NCI-H2107 treated with DMSO at 0.1 percent for 48 hours (cell line): ENCODE measurements around the gene ERC2.

ENCODE experiments used
- DNase-seq: peaks from one replicate; lab custom pipeline; 2025; ENCODE audit not compliant: unreplicated experiment; lab: John Stamatoyannopoulos, UW

ERC2 gene

DNA sequence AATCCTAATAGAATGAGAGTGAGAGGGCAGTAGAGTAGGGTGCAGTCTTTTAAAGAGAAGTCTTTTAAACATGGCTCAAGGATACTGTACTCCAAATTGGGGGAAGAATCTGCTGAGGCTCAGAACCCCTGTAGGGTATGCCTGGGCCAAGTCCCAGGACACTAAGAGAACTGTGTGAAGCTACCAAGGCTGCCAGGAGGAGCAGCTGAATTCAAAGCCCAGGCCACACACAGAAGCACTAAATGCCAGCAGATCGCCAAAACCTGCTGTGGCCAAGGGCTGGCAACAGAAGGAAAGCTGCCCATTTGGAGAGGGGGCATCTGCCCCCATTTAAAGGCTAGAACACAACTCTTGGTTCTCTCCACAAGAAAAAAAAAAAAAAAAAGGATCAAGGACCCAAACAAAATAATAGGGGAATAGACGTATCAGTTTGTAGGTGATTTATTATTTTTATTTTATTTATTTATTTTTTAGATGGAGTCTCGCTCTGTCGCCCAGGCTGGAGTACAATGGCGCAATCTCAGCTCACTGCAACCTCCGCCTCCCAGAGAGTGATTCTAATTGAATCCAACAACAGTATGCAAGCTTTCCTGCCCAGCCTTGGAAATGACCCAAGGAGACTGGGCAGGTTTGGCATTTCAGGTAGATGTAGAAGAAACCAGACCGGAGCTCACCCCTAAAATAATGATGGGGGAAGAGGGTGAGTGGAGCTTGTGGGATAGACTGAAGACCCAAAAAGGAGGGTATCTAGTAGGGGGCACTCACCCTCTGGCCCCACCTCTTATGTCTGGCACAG lies 702.2 kb downstream of the ERC2 start:
- no peak for DNase-seq

DNA sequence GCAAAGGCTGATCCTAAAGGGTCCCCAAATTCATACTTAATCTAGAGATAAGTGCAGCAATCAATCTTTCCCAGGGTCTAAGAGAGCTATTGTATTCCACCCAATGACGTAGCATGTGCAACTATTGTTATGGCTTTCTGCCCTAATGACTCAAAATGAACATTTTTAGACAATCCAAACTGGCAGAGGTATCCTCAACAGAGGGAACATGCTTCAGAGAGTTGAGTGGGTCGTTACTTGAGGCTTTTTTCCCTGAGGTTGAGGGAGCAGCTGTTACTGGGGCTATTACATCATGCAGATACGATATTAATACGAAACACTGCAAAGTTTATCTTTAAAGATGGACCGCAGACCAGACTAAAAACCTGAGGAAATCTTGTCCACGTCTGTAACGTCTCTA lies 702.9 kb downstream of the ERC2 start:
- no peak for DNase-seq

DNA sequence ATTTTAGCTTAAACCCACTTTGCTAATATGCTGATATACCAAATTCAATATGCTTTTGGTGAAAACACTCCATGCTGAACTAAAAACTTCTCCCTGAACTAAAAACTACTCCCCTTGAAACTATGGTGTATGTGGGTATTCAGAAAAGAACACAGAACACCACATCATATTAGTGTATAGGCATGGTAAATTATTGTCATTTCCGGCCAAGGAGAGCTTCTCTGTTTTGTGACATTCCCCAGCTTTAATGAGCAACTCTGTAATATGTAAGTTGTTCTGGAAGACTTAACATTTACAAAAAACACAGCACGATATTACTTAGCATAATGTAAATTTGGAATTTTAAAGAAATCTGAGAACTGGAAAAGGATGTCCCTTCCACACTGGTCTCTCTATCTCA lies 711.3 kb downstream of the ERC2 start:
- no peak for DNase-seq

DNA sequence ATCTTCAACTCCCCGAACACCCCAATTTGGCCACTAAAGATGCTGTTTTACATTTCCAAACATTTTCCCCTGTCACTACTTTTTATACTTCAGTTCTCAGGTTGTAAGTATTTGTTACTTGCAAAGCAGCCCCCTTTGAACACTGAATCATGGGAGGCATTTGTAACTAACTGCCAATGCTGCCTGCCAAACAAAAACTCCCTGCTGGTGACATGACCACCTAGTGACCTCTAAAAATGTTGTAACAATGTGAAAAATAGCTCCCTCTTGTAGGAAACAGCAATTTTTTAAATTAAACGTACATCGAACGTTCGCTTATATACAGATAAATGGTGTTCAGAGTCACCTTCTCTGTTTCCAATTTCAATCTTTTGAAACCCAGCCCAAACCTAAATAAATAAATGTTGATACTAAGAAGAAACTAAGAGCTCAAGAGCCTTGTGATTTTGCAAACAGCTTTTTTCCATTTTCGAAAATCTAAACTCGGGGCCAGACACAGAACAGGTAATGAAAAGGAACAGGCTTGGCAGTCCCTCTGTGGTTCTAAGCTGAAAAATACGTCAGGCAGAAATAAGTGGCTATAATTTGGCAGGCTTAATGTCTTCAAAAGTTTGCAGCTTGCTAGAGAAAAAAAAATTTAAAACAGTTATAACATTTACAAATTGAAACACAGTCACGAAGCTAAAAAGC lies 712.6 kb downstream of the ERC2 start:
- DNase-seq, result no peak

DNA sequence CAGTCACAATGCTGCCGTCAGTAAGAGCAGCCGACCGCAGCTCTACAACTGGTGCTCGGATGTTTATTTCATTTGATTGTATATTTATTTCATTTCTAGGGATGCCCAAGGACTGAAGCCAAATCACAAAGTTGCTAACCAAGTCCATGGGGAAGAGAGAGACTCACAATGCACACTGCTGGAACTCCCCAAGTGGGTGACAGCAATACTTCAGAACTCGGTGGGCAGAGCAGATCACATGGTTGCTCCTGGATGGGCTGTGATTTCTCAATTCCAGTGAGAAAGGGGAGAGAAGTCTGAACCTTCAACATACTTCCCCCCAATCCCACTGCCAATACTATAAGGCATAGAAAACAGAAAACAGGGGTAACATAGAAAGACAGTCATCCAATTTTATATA lies 715.4 kb downstream of the ERC2 start:
- no peak for DNase-seq

DNA sequence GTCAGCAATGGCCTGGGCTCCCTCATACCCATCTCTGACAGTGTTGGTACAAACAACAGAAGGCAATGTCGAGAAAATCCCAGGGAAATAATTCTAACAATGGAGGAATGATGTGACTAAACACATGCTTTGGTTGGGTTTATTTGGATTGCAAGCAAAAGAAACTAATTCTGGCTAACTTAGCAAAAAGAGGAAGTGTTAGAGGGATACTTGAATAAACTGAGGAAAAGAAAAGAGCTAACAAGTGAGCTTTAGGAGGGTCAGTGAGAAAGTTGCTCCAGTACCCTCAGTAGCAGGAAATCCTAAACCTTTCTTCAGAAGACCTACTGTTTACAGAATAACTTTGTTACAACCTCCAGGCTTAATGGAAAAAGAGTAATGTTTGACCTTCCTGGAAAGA lies 716.5 kb downstream of the ERC2 start:
- DNase-seq, result no peak

DNA sequence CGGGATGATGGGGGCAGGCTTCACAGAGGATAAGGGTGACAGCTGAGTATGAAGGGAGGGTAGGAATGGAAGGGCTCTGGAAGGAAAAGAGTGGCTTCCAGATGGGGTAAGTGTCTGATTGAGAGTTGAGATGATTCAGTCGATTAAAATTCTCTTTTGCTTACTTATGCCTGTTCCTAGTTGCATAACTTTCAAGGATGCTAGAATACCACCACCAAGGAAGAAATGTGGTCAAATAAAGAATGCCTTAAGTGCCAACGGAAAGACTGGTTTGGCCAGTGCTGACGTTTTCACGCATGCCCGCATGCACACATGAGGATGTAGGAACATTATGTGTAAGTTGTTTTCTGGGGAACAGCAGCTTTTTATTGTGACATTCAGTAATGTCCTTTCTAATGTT lies 717.7 kb downstream of the ERC2 start:
- DNase-seq, result no peak

DNA sequence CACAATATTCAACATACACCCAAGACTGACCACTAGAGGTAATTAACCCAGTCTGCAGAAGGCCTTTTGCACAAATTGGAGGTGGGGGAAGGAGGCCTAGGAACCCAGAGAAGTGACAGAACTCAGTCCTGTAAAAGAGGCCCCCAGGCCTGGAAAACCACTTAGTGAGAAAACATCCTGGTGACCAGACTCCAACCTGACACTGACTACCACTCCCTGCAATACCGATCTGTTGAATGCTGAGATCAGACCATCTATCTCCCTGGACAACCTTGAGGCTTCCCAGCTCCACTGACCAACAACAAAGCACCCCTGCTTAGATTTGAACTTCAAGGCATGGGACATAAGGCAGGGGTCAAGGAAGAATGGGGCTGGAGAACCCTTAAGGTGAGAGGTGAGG lies 719.2 kb downstream of the ERC2 start:
- DNase-seq, result no peak

DNA sequence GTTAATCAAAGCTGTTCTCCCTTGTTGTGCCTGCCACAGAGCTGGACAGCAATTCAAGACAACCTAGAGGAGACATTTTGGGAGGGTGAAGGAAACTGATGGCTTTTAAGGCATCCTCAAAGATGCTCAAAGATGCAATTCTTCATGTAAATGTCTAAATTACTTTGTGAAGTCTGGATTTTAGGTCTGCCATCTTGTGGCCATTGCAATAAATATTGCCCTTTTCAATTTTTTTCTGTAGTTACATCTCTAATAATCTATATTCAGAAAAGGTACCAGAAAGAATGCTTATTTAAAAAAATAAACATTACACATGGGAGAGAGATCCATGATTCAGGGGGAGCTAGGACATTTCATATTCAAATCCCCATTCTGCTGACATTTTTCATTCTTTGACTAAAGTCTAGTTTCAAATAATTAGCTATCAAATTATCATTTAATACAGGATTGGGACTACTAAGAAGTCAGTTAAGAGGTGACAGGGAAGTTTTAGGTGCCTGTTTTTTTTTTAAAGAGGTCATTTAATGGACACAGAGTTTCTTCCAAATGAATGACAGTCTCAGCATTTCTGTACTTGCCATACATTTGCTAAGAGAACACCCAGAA lies 721.4 kb downstream of the ERC2 start:
- DNase-seq, result no peak

DNA sequence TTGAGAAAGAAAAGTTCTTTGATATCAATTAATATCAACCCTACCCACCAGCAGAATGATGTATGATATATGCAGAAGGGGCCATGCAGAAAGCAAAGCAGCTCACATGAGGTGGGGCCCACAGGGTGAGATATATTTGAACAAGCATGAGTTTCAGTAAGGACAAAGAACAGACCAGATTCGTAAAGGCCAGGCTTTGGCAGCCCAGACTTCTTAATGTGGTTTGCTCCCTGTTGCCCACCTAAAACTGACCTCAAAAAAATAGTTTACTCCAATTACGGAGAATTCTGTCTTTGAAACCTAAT lies 725.5 kb downstream of the ERC2 start:
- DNase-seq, result no peak

DNA sequence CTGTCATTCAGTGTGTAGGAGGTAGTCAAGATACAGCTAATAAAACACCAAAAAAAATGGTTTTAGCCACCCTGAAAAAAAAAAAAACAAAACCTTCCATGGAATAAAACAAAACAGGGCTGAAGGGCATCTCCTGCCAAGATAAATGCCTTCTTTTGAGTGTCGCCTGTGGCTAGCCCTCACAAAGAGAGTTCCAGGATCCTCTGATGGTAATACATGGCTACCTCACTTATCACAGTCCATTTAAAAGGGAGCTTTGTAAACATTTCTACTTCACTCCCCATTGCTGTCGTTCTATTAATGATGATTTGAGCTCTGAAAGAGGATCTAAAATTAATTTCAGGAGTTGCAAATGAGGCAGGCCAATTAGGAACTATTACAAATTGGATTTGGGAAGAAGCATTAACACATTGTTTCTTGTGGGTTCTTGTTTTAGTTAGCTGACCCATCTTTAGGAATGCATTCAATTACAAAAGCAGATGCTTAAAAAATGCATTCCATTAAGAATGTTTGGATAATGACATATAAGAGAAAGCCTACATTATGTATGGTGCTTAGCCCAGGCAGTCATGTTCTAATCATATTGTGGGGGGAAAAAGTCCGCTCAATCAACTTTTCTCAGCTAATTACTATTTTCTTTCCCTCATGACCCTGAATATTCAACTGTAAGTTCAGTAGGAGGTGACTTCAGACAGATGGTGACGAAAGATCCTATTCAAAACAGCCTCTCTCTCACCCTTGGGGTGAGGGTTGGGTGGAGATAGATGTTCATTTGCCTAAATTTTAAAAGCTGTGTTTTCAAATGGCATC lies 726.0 kb downstream of the ERC2 start:
- DNase-seq, result no peak

DNA sequence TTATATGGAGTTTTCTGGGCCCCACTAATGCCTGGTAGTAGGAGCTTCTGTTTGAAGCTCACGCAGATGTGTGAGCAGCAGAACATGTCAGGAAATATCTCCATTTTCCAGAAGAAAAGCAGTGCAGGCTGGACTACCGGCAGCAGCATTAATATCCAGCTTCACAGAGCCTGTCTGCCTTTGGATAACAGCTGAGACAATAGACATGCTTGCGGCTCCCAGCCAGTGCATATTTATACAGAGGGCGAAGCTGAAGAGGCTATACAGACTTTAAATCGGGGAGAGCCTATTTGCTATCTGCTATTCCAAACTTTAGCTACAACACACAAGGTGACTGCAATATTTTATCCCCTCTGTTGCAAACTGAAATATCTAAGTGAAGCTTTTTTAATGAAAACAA lies 731.1 kb downstream of the ERC2 start:
- DNase-seq, result no peak

DNA sequence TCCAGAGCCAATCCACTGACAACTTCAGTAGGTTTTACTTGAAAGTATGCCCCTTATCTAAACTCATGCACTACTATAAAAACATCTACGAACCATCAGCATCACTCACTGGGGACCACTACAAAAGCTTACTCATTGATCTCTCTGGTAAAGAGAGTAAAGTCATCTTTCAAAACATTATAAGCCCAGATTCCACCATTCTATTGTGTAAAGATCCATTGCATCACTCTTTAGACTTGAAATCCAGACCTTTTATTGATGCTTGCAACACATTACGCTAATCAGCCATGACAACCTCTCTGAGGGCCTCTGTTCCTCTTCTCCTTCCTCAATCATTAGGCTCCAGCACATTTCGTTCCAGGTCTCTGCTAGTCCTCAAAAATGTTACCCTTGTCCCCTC lies 732.3 kb downstream of the ERC2 start:
- no peak for DNase-seq

DNA sequence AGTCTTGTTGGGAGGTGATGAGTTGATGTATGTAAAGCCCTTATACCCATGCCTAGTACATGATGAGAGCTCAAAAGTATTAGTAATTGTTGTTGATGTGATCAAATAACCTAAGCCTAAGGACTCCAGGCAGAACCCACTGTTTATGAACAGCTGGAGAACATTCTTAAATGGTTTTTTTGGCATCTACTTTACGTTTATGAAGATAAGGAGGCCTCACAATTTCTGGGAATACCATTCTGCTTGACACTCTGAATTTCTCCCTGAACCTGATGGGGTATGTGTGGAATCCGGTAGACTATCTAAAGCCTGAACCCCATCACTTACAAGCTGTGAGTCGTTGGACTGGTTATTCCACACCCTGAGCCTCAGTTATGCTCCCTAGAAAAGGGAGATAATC lies 736.5 kb downstream of the ERC2 start:
- DNase-seq, result no peak

DNA sequence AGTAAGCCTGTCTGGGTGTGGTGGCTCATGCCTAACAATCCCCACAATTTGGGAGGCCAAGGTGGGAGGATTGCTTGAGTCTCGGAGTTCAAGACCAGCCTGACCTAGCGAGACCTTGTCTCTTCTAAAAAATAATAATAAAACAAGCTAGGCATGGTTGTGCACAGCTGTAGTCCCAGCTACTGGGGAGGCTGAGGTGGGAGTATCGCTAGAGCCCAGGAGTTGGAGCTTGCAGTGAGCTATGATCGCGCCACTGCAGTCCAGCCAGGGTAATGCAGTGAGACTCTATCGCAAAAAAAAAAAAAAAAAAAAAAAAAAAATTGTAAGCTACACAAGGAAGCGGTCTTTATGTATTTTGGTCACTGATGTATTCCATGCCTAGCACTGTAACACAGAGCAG lies 738.7 kb downstream of the ERC2 start:
- no peak for DNase-seq

DNA sequence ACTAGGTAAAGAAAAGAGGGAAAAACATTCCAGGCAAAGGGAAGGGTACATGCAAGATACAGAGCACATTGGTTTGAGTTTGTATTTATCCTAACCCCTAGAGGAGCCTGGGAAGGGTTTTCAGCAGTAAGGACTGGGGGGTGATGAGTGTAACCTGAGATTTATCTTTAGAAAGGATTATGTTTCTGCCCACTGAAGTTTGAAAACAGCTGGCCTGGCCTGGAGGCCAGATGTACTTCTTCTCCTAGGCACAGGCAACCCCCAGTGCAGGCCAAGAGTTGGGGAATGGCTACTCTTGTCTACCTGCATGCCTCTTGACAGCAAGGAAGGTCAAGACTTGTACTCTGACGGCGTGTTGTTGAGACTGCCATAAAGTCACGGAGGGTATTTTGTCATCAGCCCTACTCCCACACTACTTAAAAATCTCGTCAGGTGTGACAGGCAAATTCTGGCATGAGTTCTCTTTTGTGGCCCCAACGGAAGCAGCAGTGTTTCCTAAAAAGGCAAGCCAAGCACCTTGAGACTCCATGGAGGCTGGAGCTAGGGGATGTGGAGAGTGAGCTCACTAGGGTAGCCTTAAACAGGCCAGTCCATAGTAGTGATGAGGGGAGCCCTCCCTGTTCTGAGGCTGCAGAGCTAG lies 739.7 kb downstream of the ERC2 start:
- DNase-seq, result no peak

DNA sequence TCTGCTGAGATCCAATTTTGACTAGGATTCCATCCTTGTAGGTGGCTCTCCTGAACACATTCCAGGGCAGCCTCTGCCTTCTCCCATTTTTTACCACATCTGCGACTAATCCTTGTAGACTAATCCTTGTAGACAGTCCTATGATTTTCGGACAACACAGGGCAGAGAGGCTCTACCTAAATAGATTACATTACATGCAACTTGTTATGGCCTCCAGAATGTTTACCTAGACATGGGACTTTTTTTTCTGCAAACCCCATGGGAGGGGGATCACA lies 741.8 kb downstream of the ERC2 start:
- DNase-seq, result no peak

DNA sequence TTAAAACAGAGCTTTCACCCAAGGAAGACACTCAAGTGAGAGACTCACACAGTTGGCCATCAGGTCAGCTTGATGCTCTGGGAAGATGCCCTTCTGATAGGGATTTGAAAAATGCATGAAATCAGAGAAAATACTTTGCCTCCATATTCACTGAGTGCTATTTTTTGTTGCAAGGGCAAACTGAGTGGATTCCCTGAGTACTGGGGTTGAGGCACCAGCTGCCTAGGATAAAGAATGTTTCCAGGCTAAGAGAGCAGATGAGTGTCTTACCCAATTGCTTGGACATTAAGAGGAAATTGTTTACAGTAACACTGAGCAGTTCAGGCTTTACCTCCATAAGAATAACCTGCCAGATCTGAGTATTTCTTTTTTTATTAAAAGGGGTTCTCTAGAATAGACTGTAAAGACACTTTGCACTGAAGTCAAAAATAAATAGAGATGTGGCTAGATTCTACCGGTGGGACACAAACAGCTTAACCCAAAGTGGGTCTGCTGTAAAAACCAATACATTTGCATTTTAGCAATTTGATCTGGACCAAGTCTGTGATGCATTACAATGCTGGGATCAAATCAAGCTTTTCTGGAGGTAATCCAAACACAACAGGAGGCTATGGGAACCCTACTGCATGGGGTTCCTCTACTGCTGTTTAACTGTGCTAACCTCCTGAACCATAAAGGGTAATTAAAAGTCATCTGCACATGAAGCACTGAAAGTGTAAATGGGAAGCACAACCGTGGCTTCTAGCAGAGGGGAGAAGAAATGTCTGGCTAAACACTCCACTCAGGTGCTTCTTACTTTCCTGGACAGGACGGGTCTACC lies 742.4 kb downstream of the ERC2 start:
- DNase-seq, result peak; percentile 71

DNA sequence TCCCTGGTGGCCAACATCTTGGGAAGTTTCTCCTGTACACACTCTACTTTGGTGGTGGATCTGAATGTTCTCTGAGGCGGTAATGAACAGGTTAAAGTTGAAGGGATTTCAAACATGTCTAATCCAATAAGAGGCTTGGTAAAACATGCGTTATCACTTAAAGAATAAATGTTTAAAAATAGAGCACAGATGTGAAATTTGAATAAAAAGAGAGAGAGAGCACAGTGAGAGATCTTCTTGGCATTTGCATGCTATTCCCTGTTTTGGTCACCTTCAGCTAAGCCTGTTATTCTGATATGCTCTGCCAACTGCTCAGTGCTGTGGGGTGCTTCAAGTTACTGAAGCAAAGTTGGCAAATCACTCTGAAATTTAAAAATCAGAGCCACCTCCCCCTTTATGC lies 743.4 kb downstream of the ERC2 start:
- DNase-seq, result no peak

DNA sequence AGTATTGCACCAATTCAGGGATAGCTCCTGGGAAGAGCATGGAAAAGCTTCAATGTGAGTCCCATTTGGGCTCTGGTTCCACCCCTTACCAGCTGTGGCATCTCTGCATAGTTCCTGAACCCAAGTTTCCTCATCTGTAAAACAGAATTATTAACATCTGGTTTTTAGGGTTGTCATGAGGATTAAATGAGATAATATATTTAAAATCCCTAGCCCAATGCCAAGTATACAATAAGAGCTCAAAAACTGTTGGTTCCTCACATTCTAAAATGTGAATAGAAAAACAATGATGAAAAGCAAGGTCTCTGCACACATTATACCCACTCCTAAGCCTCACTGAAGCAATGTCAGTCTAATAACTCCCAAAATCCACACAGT lies 743.9 kb downstream of the ERC2 start:
- DNase-seq, result no peak
